PC-3 (cell line): ENCODE results near the gene SLC7A10.

ENCODE experiments used
- CTCF ChIP-seq: fragments of 300-600 bp; sonication (generic); conservative IDR thresholded peaks from 2 replicates; pipeline ENCODE4 v1.5.1; 2017; ENCODE audit warnings: antibody characterized with exemption, low read depth, mild to moderate bottlenecking, low read length
- EZH2 ChIP-seq: fragments of 300-600 bp; sonication (generic); IDR thresholded peaks from one replicate; pipeline ENCODE4 v1.6.1; 2017; ENCODE audit warnings: antibody characterized with exemption, mild to moderate bottlenecking, low read length; ENCODE audit not compliant: unreplicated experiment

GRCh38 chr19:33264881-33265445 is 39.3 kb upstream of the SLC7A10 start:
- TF ChIP-seq CTCF (no peak), EZH2 (no peak)
